ENCODE measurements around the gene BRINP2.

BRINP2 gene

DNA sequence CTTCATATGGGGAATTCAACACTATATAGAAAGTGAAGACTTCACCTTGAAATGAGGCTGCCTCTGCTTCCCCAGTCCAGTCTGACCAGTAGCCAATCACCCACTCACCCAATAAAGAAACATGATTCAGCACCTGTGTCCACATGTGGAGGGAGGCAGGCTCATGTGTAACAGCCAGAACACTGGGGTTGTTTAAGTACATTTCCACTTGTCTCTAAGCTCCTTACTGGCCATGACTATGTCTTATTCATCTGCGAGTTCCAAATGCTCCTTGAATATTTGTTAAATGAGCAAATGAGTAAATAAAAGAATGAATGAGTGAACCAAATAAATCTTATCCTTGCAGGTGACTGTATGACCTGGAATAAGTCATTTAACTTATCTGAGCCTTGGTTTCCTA, 100.1 kb downstream of the BRINP2 start:
- DNase-seq (ENCODE audit: low read depth, low spot score), result no peak

DNA sequence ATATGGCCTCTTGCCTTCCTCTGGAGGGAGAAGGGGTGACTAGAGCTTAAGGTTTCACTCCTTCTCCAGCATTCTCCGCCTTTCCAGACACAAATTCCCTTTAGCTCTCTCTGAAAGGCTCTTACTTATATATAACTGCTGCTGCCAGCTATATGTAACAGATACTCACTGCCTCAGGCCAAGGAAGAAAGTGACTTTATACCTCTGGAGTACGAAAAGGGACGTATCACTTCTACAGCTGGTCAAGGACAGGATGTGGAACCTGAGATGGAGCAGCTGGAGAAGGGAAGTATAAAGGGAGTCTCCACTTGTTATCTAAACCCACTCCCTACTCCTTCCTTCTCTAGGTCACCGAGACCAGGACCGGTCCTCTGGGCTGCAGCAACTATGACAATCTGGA, 102.4 kb downstream of the BRINP2 start:
- no peak for DNase-seq (ENCODE audit: low read depth, low spot score)

DNA sequence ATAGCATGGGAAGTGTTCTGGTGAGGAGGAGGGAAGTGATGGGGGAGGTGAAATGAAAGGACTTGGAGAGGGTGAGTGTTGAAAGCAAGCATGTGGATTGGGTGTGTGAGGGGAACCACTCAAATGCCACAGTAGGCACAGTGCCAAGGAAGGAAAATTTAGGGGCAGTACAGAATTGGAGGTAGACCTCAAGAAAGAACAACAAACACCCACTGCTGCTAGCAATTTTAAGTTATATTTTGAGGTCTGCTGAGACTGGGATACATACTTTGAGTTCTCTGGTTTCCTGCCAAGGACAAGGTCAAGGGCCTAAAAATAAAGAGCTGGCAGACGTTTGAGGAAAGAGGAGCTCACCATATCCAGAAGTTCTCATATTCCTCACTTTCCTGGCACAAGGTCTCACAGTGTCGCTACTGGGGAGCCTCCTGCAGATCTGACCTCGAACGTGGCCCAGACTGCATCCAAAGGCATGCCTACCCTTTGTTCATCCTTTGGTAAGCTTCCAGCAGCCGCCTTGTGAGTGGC, 104.0 kb downstream of the BRINP2 start:
- no peak for DNase-seq (ENCODE audit: low read depth, low spot score)

GRCh38 chr1:177275736-177276135, 105.0 kb downstream of the BRINP2 start:
- no peak for DNase-seq (ENCODE audit: low read depth, low spot score)

DNA sequence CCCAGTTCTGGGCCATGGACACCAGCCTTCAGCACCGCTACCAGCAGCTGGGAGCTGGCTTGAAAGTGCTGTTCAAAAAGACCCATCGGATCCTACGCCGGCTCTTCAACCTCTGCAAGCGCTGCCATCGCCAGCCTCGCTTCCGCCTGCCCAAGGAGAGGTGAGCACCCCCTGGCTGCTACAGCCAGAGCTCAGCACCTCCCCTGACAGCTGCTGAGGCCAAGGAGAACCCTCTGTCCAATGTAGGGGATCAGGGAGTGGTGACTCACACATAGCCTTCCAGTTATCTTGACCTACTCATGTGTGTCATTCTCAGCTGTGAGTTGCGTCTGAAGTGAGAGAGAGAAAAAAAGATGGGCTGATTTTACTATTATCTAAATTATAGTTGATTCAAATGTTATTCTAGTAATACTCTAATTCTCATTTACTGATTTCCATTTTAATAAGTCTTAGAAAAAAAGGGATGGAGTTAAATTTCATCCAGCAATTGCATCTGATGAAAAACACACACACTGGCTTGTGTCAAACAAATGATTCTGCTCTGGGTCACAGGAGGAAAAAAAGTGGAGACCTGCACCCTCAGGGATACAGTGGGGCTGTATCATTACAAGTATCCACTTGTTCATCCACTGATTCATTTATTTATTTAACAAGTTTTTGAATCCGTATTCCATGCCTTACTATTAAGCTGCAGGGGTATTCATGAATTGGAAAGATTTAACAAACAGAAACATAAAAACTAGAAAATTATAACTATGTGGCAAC, 108.0 kb downstream of the BRINP2 start:
- DNase-seq (ENCODE audit: low read depth, low spot score), result no peak

DNA sequence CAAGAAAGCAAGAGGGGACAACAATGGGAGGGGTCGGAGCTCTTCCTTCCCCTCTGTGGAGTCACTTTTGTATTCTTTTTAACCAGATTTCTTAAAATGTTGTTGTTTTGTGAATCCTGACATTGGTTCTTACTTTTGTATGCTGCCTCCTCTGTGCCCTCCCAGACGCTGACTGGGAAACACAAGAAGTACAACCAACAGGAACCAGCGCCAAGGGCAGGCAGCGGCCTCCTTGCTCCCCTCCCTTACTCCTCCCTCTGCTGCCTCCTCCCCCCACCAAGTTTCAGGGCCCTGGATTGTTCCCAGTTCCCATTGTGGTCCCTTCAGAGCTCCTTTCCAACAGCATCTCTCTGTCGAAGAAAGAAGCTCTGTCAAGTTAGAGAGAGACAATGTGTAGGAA, 111.1 kb downstream of the BRINP2 start:
- no peak for DNase-seq (ENCODE audit: low read depth, low spot score)

GRCh38 chr1:177282976-177283375, 112.2 kb downstream of the BRINP2 start:
- DNase-seq (ENCODE audit: low read depth, low spot score), result no peak

- no peak for DNase-seq (ENCODE audit: low read depth, low spot score)
These were observed 112.6 kb downstream of the BRINP2 start for GRCh38 chr1:177283380-177283779.

- DNase-seq (ENCODE audit: low read depth, low spot score), result no peak
These were observed 115.6 kb downstream of the BRINP2 start for GRCh38 chr1:177286396-177286795.

GRCh38 chr1:177287270-177287669, 116.5 kb downstream of the BRINP2 start:
- DNase-seq (ENCODE audit: low read depth, low spot score), result no peak

DNA sequence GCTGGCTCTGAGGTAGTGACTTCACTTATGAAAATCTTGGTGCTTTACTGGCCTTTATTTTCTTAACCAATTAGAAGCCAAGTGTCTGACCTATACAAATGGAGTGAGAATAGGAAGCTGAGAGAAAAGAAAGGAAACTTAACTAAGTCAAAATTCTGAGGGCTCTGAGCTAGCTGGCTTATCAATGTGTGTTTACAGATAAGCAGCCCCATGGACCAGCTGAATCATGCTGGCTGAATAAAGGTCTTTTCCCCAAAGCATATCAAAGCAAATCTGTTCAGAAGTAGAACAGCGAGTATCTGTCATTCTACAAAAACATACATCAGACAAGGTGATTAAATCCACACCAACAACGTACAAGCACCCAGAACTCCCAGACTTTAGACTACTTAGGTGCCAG, 117.2 kb downstream of the BRINP2 start:
- no peak for DNase-seq (ENCODE audit: low read depth, low spot score)

- no peak for DNase-seq (ENCODE audit: low read depth, low spot score)
These were observed 118.8 kb downstream of the BRINP2 start for GRCh38 chr1:177289532-177289931.

DNA sequence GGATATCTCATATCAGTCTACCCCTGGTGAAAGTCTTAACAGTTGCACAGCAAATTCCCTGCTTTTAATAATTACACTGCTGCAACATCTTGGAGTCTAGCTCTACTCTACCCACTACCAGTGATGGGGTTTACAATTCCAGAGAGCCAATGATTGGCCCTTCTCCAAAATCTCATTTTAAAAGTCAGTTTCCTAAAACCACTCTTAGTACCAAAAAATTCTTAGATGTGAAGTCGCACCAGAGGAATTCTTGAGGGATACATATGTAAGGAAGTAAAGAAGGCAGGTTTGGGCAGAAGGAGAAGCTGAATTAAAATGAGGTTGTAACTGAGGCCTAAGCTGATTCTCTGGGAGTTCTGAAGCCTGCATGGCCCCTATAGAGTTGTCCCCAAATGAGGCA, 129.7 kb downstream of the BRINP2 start:
- DNase-seq (ENCODE audit: low read depth, low spot score), result no peak

- no peak for DNase-seq (ENCODE audit: low read depth, low spot score)
These were observed 130.8 kb downstream of the BRINP2 start for GRCh38 chr1:177301425-177302124.

- DNase-seq (ENCODE audit: low read depth, low spot score), result no peak
These were observed 131.7 kb downstream of the BRINP2 start for GRCh38 chr1:177302357-177303044.

GRCh38 chr1:177305040-177306018, 134.6 kb downstream of the BRINP2 start:
- no peak for DNase-seq (ENCODE audit: low read depth, low spot score)

DNA sequence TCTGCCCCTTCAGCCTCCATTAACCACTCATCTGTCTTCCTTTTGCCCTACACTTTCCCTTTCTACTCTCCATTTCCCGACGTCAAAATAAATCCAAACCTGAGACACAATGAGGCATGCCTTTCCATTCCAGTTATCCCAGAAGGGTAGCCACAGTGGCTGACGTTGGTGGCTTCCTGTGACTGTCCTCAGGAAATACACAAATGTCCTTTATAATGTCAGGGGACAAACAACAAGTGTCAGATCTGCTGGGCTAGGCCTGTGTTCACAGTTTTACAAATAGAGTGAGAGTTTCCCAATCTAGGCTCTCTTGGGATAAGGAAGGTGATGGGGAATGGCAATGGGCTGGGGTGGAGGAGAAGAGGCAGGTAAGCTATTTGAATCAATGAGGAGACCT, 135.3 kb downstream of the BRINP2 start:
- no peak for DNase-seq (ENCODE audit: low read depth, low spot score)

DNA sequence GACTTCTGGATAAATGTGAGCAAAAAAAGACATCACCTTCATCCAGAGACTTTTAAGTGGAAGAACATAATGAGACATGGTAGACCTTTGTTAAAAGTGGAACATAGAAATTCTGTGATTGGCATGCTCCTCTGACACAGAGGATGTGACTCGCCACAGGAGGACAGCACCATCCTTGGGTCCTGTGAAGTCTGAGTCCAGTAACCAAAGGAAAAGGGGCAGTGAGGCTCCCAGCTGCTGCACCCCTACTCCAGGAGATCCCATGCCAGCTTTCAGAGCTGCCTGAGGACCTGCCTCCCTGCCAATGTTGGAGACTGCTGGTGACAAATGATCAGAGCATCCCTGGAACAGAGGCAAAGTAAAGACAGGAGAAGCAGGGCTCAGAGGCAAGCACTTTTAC, 136.2 kb downstream of the BRINP2 start:
- no peak for DNase-seq (ENCODE audit: low read depth, low spot score)

GRCh38 chr1:177307771-177308170, 137.0 kb downstream of the BRINP2 start:
- no peak for DNase-seq (ENCODE audit: low read depth, low spot score)

- DNase-seq (ENCODE audit: low read depth, low spot score), result no peak
These were observed 139.1 kb downstream of the BRINP2 start for GRCh38 chr1:177309880-177310279.

- DNase-seq (ENCODE audit: low read depth, low spot score), result no peak
These were observed 139.6 kb downstream of the BRINP2 start for GRCh38 chr1:177310326-177310725.

Measured in activated CD4-positive, CD25-positive, alpha-beta regulatory T cell treated with anti-CD3 and anti-CD28 coated beads, Interleukin-2, amount 50 U/mL, for 16 hours (primary cell).